ENCODE data around the gene PURA. TPM values are rescaled to one million over a fixed set of nuclear protein-coding genes. Genes with fewer than 3 reads are reported as not detected.

The PURA gene
- total RNA-seq, 1 donor from 2014 or later, result 9.2 TPM

DNA sequence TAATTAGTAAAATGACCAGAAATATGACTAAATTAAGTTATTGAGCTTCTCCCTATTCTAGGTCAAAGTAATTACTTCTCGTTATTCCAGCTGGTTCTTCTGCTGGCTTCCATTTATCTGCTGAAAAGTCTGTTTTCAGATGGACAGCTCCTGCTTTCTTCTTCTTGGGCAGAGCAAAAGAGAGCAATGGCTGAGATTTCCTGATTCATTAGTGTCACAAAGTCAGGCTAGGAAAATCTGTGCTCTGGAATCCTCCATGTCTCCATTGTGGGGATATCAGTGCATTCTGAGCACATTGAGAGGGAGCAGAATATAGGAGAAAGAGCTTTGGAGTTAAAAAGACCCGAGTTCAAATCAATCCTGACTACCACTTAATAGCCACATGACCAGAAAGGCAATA is 37.1 kb upstream of the PURA start:
- Mint-ChIP-seq H3K27ac (ENCODE audit: unreplicated experiment) (no peak overlapping the region), H3K9me3 (ENCODE audit: unreplicated experiment) (no peaks in the 10 kb centered on the region), H3K4me3 (ENCODE audit: unreplicated experiment) (no peak overlapping the region), H3K27me3 (ENCODE audit: low read depth, unreplicated experiment) (peaks cover 20% of the 10 kb centered on the region), H3K4me1 (ENCODE audit: low read depth, unreplicated experiment) (no peaks in the 10 kb centered on the region), H3K36me3 (ENCODE audit: low read depth, unreplicated experiment) (no peaks in the 10 kb centered on the region)
- Histone ChIP-seq H3K9ac (ENCODE audit: low read length) (no peak overlapping the region), H3K4me3 (ENCODE audit: insufficient read depth, low read depth, low read length) (no peak overlapping the region), H4K20me1 (ENCODE audit: insufficient read depth, low read length) (no peaks in the 10 kb centered on the region), H3K9me3 (ENCODE audit: insufficient read depth, low read depth, low read length) (no peaks in the 10 kb centered on the region), H3K27me3 (ENCODE audit: insufficient read depth, low read length) (peaks cover 20% of the 10 kb centered on the region), H3K36me3 (ENCODE audit: insufficient read depth, low read length) (no peaks in the 10 kb centered on the region), H3K4me1 (ENCODE audit: insufficient read depth, low read length) (no peaks in the 10 kb centered on the region), H2AFZ (ENCODE audit: low read depth, low read length) (no peak overlapping the region), H3K79me2 (ENCODE audit: insufficient read depth, low read length) (no peaks in the 10 kb centered on the region), H3K4me2 (ENCODE audit: low read length) (no peak overlapping the region), H3K27ac (ENCODE audit: low read depth, low read length) (no peak overlapping the region)
- FAIRE-seq (no peak), DNase-seq (ENCODE audit: low read depth) (no peak)
- TF ChIP-seq, protein P1, sequence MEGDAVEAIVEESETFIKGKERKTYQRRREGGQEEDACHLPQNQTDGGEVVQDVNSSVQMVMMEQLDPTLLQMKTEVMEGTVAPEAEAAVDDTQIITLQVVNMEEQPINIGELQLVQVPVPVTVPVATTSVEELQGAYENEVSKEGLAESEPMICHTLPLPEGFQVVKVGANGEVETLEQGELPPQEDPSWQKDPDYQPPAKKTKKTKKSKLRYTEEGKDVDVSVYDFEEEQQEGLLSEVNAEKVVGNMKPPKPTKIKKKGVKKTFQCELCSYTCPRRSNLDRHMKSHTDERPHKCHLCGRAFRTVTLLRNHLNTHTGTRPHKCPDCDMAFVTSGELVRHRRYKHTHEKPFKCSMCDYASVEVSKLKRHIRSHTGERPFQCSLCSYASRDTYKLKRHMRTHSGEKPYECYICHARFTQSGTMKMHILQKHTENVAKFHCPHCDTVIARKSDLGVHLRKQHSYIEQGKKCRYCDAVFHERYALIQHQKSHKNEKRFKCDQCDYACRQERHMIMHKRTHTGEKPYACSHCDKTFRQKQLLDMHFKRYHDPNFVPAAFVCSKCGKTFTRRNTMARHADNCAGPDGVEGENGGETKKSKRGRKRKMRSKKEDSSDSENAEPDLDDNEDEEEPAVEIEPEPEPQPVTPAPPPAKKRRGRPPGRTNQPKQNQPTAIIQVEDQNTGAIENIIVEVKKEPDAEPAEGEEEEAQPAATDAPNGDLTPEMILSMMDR (IDR thresholded peaks at IDR 0.05; ENCODE audit: insufficient read depth, low read depth, low read length), result no peak
- no peak for TF ChIP-seq EZH2 (IDR thresholded peaks at IDR 0.05; ENCODE audit: insufficient read depth, low read length)

DNA sequence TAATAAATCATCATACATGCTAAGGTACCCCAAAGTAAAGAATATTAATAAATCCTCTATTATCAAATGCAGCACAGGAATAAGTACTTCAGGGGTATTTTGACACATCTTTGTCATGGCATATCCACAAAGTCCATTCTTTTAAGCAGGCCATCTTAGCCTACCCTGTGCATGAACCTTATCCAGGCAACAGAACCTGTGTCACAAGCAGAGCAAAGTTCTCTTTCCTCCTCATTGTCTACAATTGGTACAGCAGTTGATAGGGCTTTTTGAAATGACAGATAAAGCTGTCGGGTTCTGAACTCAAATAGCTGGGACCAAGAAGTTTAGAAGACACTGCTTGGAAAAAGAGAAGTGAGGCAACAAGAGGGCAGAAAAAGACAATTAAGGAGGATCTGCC is 30.8 kb upstream of the PURA start:
- Mint-ChIP-seq H3K9me3 (ENCODE audit: unreplicated experiment) (no peaks in the 10 kb centered on the region), H3K4me1 (ENCODE audit: low read depth, unreplicated experiment) (no peaks in the 10 kb centered on the region), H3K4me3 (ENCODE audit: unreplicated experiment) (no peak overlapping the region), H3K27me3 (ENCODE audit: low read depth, unreplicated experiment) (peaks cover 30% of the 10 kb centered on the region), H3K36me3 (ENCODE audit: low read depth, unreplicated experiment) (no peaks in the 10 kb centered on the region), H3K27ac (ENCODE audit: unreplicated experiment) (no peak overlapping the region)
- Histone ChIP-seq H4K20me1 (ENCODE audit: insufficient read depth, low read length) (no peaks in the 10 kb centered on the region), H3K36me3 (ENCODE audit: insufficient read depth, low read length) (no peaks in the 10 kb centered on the region), H3K27me3 (ENCODE audit: insufficient read depth, low read length) (peaks cover 43% of the 10 kb centered on the region), H3K4me2 (ENCODE audit: low read length) (no peak overlapping the region), H3K27ac (ENCODE audit: low read depth, low read length) (no peak overlapping the region), H3K4me3 (ENCODE audit: insufficient read depth, low read depth, low read length) (no peak overlapping the region), H3K9ac (ENCODE audit: low read length) (no peak overlapping the region), H3K79me2 (ENCODE audit: insufficient read depth, low read length) (no peaks in the 10 kb centered on the region), H3K9me3 (ENCODE audit: insufficient read depth, low read depth, low read length) (no peaks in the 10 kb centered on the region), H2AFZ (ENCODE audit: low read depth, low read length) (no peak overlapping the region), H3K4me1 (ENCODE audit: insufficient read depth, low read length) (no peaks in the 10 kb centered on the region)
- TF ChIP-seq, protein P1 (IDR thresholded peaks at IDR 0.05; ENCODE audit: insufficient read depth, low read depth, low read length), result no peak
- no peak for TF ChIP-seq EZH2 (IDR thresholded peaks at IDR 0.05; ENCODE audit: insufficient read depth, low read length)
- FAIRE-seq (no peak), DNase-seq (ENCODE audit: low read depth) (no peak)

DNA sequence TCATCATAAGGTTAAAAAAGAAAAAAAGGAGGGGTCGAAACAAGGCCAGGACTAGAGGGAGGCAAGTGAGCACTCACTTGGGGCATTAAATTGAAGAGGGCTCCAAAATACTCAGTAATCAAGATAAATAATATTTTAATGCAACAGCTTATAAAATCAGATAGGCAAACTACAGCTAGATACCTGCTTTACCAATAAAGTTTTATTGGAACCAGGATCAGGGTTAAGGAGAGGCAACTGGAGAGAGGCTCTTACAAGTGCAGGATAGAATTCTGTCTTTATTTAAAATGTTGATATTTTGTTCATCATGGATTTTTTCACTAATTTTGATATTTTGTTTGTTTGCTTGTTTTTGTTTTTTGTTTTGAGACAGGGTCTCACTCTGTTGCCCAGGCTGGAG is 30.3 kb upstream of the PURA start:
- Histone ChIP-seq H3K4me2 (ENCODE audit: low read length) (no peak overlapping the region), H4K20me1 (ENCODE audit: insufficient read depth, low read length) (no peaks in the 10 kb centered on the region), H3K27me3 (ENCODE audit: insufficient read depth, low read length) (peaks cover 43% of the 10 kb centered on the region), H3K9ac (ENCODE audit: low read length) (no peak overlapping the region), H3K9me3 (ENCODE audit: insufficient read depth, low read depth, low read length) (no peaks in the 10 kb centered on the region), H3K4me3 (ENCODE audit: insufficient read depth, low read depth, low read length) (no peak overlapping the region), H3K27ac (ENCODE audit: low read depth, low read length) (no peak overlapping the region), H3K79me2 (ENCODE audit: insufficient read depth, low read length) (no peaks in the 10 kb centered on the region), H3K36me3 (ENCODE audit: insufficient read depth, low read length) (no peaks in the 10 kb centered on the region), H2AFZ (ENCODE audit: low read depth, low read length) (no peak overlapping the region), H3K4me1 (ENCODE audit: insufficient read depth, low read length) (no peaks in the 10 kb centered on the region)
- TF ChIP-seq, protein P1 (IDR thresholded peaks at IDR 0.05; ENCODE audit: insufficient read depth, low read depth, low read length), result no peak
- no peak for TF ChIP-seq EZH2 (IDR thresholded peaks at IDR 0.05; ENCODE audit: insufficient read depth, low read length)
- DNase-seq (ENCODE audit: low read depth), result no peak
- no peaks in the 10 kb centered on the region for H3K36me3 Mint-ChIP-seq (ENCODE audit: low read depth, unreplicated experiment)
- H3K27ac Mint-ChIP-seq (ENCODE audit: unreplicated experiment), result no peak overlapping the region
- H3K9me3 Mint-ChIP-seq (ENCODE audit: unreplicated experiment), result no peaks in the 10 kb centered on the region
- no peaks in the 10 kb centered on the region for H3K4me1 Mint-ChIP-seq (ENCODE audit: low read depth, unreplicated experiment)
- no peak for FAIRE-seq
- H3K27me3 Mint-ChIP-seq (ENCODE audit: low read depth, unreplicated experiment), result peaks cover 30% of the 10 kb centered on the region
- H3K4me3 Mint-ChIP-seq (ENCODE audit: unreplicated experiment), result no peak overlapping the region
